ENCODE measurements around the gene UBAC2. TPM values are rescaled to one million over a fixed set of nuclear protein-coding genes. Genes with fewer than 3 reads are reported as not detected.

The UBAC2 gene
- total RNA-seq, 1 donor, result 36.9 TPM

DNA sequence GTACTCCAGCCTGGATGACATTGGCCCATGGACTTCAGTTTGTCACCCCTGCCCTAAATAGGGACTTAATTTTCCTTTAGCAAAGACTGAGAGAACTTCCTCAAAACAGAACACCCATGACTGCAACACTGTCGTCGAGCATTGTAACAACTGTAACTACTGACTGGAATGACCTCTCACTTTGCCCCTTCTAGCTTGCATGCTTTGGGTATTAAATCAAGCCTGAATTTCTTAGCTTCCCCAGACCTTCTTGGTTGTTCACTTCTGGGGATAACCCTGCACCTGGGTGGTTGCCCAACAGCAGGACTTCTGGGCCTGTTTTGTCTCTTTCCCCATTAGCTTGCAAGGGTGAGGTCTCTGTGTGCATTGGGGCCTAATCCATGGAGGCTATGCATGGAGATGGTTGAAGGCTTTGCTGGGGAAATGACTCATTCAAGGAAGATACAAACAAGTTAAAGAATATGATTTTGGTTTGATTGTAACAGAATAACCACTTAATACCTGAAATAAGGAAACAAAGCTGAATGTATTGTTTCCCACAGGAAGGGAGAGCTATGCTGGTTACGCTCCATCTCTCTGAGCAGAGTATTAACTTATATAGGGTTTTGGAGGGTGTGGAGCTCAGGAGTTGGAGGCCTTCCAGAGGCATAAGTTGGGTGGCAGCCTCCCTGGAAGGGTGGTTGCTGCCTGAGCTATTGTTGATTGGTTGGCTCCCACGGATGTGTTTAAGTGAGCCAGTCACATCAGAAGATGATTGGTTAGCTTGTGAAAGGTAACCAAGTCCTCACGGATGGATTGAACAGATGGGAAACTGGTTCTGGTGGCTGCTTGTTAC lies 34.7 kb upstream of the UBAC2 start:
- Histone ChIP-seq H3K27me3 (ENCODE audit: insufficient read depth, low read length) (peaks cover under 1% of the 10 kb centered on the region), H3K4me1 (ENCODE audit: insufficient read depth, low read length) (no peaks in the 10 kb centered on the region), H3K9me3 (ENCODE audit: low read depth, low read length) (no peaks in the 10 kb centered on the region), H3K79me2 (ENCODE audit: insufficient read depth, low read length) (no peaks in the 10 kb centered on the region), H3K4me3 (ENCODE audit: insufficient read depth, low read length) (no peak overlapping the region), H3K27ac (ENCODE audit: low read depth, low read length) (no peak overlapping the region), H4K20me1 (ENCODE audit: insufficient read depth, low read length) (no peaks in the 10 kb centered on the region), H3K36me3 (ENCODE audit: insufficient read depth, low read length) (no peaks in the 10 kb centered on the region), H2AFZ (ENCODE audit: low read length) (no peak overlapping the region), H3K4me2 (ENCODE audit: insufficient read depth, low read length) (no peak overlapping the region)
- TF ChIP-seq, protein P1, sequence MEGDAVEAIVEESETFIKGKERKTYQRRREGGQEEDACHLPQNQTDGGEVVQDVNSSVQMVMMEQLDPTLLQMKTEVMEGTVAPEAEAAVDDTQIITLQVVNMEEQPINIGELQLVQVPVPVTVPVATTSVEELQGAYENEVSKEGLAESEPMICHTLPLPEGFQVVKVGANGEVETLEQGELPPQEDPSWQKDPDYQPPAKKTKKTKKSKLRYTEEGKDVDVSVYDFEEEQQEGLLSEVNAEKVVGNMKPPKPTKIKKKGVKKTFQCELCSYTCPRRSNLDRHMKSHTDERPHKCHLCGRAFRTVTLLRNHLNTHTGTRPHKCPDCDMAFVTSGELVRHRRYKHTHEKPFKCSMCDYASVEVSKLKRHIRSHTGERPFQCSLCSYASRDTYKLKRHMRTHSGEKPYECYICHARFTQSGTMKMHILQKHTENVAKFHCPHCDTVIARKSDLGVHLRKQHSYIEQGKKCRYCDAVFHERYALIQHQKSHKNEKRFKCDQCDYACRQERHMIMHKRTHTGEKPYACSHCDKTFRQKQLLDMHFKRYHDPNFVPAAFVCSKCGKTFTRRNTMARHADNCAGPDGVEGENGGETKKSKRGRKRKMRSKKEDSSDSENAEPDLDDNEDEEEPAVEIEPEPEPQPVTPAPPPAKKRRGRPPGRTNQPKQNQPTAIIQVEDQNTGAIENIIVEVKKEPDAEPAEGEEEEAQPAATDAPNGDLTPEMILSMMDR (IDR thresholded peaks at IDR 0.05; ENCODE audit: extremely low read depth, low read depth, low read length), result no peak
- no peak for DNase-seq (ENCODE audit: insufficient read length, low spot score, missing footprints)

DNA sequence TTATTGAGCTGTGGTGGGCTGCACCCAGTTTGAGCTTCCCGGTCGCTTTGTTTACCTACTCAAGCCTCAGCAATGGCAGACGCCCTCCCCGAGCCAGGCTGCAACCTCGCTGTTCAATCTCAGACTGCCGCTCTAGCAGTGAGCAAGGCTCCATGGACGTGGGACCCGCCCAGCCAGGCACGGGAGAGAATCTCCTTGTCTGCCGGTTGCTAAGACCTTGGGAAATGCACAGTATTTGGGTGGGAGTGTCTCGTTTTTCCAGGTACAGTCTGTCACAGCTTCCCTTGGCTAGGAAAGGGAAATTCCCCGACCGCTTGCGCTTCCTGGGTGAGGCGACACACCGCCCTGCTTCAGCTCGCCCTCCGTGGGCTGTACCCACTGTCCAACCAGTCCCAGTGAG lies 27.7 kb upstream of the UBAC2 start:
- H3K36me3 ChIP-seq (ENCODE audit: insufficient read depth, low read length), result no peaks in the 10 kb centered on the region
- TF ChIP-seq, protein P1 (IDR thresholded peaks at IDR 0.05; ENCODE audit: extremely low read depth, low read depth, low read length), result no peak
- no peak overlapping the region for H3K4me2 ChIP-seq (ENCODE audit: insufficient read depth, low read length)
- H3K9me3 ChIP-seq (ENCODE audit: low read depth, low read length), result no peaks in the 10 kb centered on the region
- H4K20me1 ChIP-seq (ENCODE audit: insufficient read depth, low read length), result no peaks in the 10 kb centered on the region
- H3K4me3 ChIP-seq (ENCODE audit: insufficient read depth, low read length), result no peak overlapping the region
- H2AFZ ChIP-seq (ENCODE audit: low read length), result no peak overlapping the region
- no peaks in the 10 kb centered on the region for H3K79me2 ChIP-seq (ENCODE audit: insufficient read depth, low read length)
- peaks cover 3% of the 10 kb centered on the region for H3K4me1 ChIP-seq (ENCODE audit: insufficient read depth, low read length)
- no peaks in the 10 kb centered on the region for H3K27me3 ChIP-seq (ENCODE audit: insufficient read depth, low read length)
- DNase-seq (ENCODE audit: insufficient read length, low spot score, missing footprints), result no peak
- no peak overlapping the region for H3K27ac ChIP-seq (ENCODE audit: low read depth, low read length)

DNA sequence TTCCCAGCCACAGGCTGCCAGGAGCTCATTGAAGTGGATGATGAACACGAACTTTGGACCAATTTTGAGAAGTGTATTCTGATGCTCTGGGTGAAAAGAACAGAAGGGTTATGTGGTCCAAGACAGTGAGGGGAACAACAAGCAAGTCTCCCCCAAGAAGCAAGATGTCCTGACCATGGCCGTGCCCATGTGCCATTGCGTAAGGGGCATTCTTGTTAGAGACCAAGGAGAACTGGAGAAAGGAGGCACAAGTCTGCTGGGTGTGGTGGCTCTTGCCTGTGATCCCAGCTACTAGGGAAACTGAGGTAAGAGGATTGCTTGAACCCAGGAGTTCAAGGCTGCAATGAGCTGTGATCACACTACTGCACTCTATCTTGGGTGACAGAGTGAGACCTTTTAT lies 27.0 kb upstream of the UBAC2 start:
- H3K4me3 ChIP-seq (ENCODE audit: insufficient read depth, low read length), result no peak overlapping the region
- H3K36me3 ChIP-seq (ENCODE audit: insufficient read depth, low read length), result no peaks in the 10 kb centered on the region
- no peaks in the 10 kb centered on the region for H4K20me1 ChIP-seq (ENCODE audit: insufficient read depth, low read length)
- peak; percentile 52 for DNase-seq (ENCODE audit: insufficient read length, low spot score, missing footprints)
- H3K27ac ChIP-seq (ENCODE audit: low read depth, low read length), result no peak overlapping the region
- H3K79me2 ChIP-seq (ENCODE audit: insufficient read depth, low read length), result no peaks in the 10 kb centered on the region
- TF ChIP-seq, protein P1 (IDR thresholded peaks at IDR 0.05; ENCODE audit: extremely low read depth, low read depth, low read length), result no peak
- H3K9me3 ChIP-seq (ENCODE audit: low read depth, low read length), result no peaks in the 10 kb centered on the region
- H3K4me2 ChIP-seq (ENCODE audit: insufficient read depth, low read length), result no peak overlapping the region
- no peak overlapping the region for H2AFZ ChIP-seq (ENCODE audit: low read length)
- peaks cover 3% of the 10 kb centered on the region for H3K4me1 ChIP-seq (ENCODE audit: insufficient read depth, low read length)
- H3K27me3 ChIP-seq (ENCODE audit: insufficient read depth, low read length), result no peaks in the 10 kb centered on the region

DNA sequence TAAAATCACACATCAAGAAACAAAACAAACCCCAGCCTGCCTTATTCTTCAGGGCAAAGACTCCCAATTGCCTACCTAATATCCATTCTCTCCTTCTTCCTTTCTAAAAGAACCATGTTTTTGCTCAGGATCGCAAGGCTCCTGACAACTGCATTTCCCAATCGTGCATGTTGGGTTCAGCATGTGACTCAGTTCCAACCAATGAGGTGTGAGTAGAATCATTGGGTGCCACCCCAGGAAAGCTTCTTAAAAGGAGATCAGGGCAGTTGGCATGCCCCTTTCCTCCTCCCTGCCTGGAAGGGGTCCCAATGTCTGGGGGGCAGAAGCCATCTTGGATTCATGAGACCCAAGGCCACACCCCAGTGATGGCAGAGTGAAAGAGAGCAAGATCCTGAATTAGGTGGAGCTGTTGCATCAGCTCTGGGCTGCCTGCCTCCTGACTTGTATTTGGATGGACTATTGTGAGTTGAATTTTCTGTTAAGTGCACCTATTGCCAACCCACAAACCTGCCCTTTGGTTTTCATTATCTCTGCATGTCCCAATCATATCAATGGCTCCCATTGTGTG lies 26.0 kb upstream of the UBAC2 start:
- Histone ChIP-seq H3K4me1 (ENCODE audit: insufficient read depth, low read length) (peaks cover 3% of the 10 kb centered on the region), H3K4me3 (ENCODE audit: insufficient read depth, low read length) (no peak overlapping the region), H3K9me3 (ENCODE audit: low read depth, low read length) (no peaks in the 10 kb centered on the region), H3K27me3 (ENCODE audit: insufficient read depth, low read length) (no peaks in the 10 kb centered on the region), H3K79me2 (ENCODE audit: insufficient read depth, low read length) (no peaks in the 10 kb centered on the region), H3K36me3 (ENCODE audit: insufficient read depth, low read length) (no peaks in the 10 kb centered on the region), H3K4me2 (ENCODE audit: insufficient read depth, low read length) (no peak overlapping the region), H2AFZ (ENCODE audit: low read length) (no peak overlapping the region), H3K27ac (ENCODE audit: low read depth, low read length) (no peak overlapping the region), H4K20me1 (ENCODE audit: insufficient read depth, low read length) (no peaks in the 10 kb centered on the region)
- TF ChIP-seq, protein P1 (IDR thresholded peaks at IDR 0.05; ENCODE audit: extremely low read depth, low read depth, low read length), result no peak
- DNase-seq (ENCODE audit: insufficient read length, low spot score, missing footprints), result peak; percentile 65

Data from osteoblast (primary cell).